ENCODE measurements around the gene HSPA4L.

Gene HSPA4L

GRCh38 chr4:127783955-127784770, 2.0 kb downstream of the HSPA4L start:
- no peak for DNase-seq (ENCODE audit: low read depth)

- no peak for DNase-seq (ENCODE audit: low read depth)
These were observed 6.4 kb downstream of the HSPA4L start for GRCh38 chr4:127788517-127788916.

DNA sequence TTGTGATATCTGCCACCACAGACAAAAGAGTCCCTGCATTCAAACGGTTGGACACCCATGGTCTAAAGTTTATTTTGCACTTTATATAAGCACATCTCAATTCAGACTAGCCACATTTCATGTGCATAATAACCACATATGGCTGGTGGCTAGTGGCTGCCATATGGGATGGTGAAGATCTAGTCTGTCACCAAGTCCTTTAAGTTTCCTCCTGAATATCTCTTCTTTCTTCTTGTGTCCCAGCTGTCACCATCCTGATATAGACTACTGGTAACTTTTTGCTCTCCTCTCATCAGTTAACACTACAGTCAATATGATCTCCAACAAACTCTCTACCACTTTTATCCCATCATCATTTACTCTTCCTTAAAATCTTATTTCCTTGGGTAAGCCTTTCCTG, 9.3 kb downstream of the HSPA4L start:
- DNase-seq (ENCODE audit: low read depth), result no peak

DNA sequence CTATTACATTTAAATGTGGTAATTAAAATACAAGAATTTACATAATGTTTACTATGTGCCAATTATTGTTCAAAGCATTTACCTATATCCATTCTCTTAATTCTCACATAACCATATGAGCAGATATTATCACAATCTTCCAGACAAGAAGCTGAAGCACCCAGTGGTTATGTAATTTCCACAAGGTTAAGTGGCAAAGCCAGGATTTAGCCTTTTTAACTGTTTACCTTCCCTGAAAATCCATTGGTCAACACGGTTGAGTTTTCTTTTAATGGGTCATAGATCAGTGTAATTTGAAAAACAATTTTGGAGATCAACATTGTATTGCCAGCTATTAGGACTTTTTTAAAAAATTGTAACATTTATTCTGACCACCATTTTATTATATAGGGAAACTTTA, 11.4 kb downstream of the HSPA4L start:
- no peak for DNase-seq (ENCODE audit: low read depth)

- no peak for DNase-seq (ENCODE audit: low read depth)
These were observed 17.6 kb downstream of the HSPA4L start for GRCh38 chr4:127799711-127800110.

GRCh38 chr4:127809173-127809800, 27.2 kb downstream of the HSPA4L start:
- DNase-seq (ENCODE audit: low read depth), result no peak

DNA sequence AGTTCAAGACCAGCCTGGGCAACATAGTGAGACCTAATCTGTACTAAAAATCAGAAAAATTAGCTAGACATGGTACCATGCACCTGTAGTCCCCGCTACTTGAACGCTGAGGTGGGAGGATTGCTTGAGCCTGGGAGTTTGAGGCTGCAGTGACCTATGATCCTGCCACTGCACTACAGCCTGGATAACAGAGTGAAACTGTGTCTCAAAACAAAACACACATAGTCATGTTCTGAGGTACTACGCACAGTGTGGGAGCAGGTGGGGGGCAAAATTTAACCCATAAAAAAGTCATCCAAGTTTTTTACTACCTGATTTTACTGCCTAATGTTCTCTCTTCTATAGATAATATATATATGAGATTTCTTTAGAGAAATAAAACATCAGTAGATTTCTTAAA, 28.4 kb downstream of the HSPA4L start:
- DNase-seq (ENCODE audit: low read depth), result no peak

- DNase-seq (ENCODE audit: low read depth), result no peak
These were observed 40.3 kb downstream of the HSPA4L start for GRCh38 chr4:127822430-127822829.

DNA sequence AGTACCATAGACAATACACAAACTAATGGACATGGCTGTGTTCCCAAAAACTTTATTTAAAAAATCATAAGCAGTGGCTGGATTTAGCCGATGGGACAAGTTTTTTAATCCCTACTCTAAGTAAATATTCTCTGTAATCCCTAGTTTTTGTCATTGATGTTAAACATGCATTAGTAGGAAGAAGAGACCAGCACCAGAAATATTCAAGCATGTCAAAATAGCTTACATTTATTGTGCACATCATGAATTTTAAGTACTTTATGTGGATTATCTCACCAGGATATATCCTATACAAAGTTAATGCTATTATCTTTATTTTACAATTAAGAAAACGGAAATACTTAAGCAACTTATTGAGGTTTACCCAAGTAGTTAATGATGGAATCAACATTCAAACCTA, 46.0 kb downstream of the HSPA4L start:
- no peak for DNase-seq (ENCODE audit: low read depth)

DNA sequence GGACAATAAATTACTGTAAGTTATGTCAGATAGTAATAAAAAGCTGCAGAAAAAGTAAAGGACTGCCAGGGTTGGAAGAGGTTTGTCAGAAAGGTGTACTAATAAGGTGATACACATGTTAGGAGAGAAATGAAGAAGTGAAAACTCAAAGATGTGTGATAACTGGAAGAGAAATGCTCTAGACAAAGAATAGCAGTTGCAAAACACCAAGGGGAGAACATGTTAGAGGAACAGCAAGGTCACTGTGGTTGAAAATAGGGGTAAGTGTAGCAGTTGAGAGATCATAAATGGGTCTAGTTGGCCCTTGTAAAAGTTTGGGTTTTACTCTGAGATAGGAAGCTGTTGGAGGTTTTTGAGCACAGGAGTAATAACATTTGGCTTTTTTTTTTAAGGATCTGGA, 46.9 kb downstream of the HSPA4L start:
- no peak for DNase-seq (ENCODE audit: low read depth)

- DNase-seq (ENCODE audit: low read depth), result no peak
These were observed 50.5 kb downstream of the HSPA4L start for GRCh38 chr4:127832585-127832984.

DNA sequence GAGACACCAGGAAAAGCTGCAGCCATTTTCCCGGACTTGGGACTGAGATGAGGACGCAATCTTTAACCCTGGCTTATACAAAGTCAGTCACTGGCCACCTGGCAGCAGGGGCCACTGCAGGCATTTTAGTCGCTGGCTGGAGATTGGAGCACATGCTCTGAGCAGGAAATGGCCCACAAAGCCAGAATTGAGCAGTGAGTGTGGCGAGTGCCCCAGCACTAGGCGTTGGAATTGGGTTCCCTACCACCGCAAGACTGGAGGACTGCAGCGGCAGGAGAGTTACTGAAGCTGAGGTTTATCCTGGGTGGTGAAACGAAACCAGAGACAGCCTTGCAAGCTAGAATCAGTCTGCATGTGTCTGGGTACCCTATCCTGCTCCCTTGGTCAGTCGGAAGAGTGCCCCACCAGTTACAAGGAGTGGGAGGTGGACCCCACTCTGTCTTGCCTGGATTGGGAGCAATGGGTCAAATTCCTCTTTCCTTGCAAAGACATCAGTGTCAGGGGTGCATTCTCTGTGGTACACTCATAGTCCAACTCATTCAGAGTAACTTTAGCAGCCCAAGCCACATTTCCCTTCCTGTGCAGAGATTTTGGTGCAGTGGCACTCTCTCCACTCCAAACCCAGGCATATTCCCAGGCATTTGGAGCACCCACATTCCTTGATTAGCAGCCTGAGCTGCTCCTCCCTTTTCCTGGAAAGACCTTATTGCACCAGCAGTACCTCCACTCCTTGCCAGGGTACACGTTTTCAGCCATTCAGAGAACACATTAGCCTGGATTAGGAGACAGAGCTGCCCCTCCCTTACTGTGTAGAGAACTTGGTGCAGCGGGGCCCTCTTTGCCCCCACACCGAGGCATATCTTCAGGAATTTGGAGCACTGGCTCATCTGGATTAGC, 61.8 kb downstream of the HSPA4L start:
- no peak for DNase-seq (ENCODE audit: low read depth)

GRCh38 chr4:127844601-127845116, 62.5 kb downstream of the HSPA4L start:
- DNase-seq (ENCODE audit: low read depth), result no peak

GRCh38 chr4:127846061-127846460, 63.9 kb downstream of the HSPA4L start:
- DNase-seq (ENCODE audit: low read depth), result no peak

DNA sequence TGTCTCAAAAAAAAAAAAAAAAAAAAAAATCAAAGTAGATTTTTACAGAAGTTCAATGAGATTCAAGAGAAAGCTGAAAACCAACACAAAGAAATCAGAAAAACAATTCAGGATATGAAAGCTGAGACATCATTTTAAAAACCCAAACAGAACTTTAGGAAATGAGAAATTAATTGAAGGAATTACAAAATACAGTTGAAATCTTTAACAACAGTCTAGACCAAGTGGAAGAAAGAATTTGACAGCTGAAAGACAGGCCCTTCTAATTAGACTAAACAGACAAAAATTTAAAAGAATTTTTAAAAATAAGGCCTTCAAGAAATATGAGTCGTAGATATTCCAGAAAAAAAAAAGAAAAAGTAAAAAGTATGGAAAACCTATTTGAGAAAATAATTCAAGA, 64.6 kb downstream of the HSPA4L start:
- no peak for DNase-seq (ENCODE audit: low read depth)

GRCh38 chr4:127849505-127850234, 67.5 kb downstream of the HSPA4L start:
- DNase-seq (ENCODE audit: low read depth), result no peak

- no peak for DNase-seq (ENCODE audit: low read depth)
These were observed 70.5 kb downstream of the HSPA4L start for GRCh38 chr4:127852661-127853060.

- no peak for DNase-seq (ENCODE audit: low read depth)
These were observed 74.2 kb downstream of the HSPA4L start for GRCh38 chr4:127856196-127856812.

DNA sequence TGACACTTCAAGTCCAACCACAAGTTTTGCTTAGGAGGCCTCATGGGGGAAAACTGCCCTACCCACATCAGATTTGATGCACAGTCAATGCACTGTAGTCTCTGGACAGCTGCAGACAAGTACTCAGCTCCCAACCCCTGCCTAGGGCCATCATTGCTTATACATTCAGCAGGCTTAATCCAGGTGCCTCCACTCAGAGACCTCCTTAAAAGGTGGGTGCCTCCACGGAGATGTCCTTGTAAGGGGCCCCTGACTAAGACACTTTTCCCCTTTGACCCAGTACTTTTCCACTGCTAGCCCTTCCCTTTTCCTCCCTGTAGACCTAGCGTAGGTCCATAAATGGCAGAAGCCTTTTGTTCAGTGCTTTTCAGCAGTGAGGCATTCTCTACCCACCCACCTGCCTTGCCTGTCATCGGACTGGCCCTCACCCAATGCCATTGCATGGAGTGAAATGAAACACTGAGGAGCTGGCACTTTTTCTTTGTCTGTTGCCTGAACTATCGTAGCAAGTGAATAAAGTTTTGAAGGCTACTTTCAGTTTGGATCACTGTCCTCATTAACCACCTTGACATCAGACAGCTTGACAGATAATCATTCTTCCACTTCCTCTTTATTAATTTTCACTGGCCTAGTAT, 74.8 kb downstream of the HSPA4L start:
- no peak for DNase-seq (ENCODE audit: low read depth)

DNA sequence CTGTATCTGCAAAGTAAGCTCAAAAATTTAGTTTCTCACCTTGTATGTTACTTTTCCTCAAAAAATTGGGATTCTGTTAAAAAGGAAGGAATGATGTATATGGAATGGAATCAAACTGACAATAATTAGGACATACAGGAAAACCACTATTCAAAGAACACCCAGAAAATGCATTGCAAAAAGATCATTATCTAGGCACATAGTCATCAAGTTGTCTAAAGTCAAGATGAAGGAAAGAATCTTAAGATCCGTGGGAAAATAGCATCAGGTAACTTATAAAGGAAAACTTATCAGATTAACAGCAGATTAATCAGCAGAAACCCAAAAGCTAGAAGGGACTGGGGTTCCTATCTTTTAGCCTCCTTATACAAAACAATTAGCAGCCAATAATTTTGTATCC, 75.5 kb downstream of the HSPA4L start:
- no peak for DNase-seq (ENCODE audit: low read depth)

DNA sequence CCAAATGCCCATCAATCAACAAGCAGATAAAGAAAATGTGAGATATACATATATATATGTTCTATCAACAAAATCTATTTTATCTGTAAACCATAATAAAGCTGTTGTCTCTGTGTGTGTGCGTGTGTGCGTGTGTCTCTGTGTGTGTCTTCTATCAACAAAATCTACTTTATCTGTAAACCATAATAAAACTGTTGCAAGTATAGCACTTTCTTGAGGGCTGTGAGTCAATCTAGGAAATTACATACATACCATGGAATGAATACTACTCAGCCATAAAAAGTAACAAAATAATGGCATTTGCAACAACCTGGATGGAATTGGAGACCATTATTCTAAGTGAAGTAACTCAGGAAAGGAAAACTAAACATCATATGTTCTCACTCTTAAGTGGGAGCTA, 86.1 kb downstream of the HSPA4L start:
- no peak for DNase-seq (ENCODE audit: low read depth)

Data from activated T-helper 9 cell treated with anti-CD3 and anti-CD28 coated beads, Interleukin-2, amount 50 U/mL, for 16 hours (primary cell).